CD4-positive, alpha-beta T cell treated with Interleukin-6 at 100 ng/mL for 8 hours (primary cell): ENCODE results near the gene TNFAIP8L3.
A peak's percentile ranks its signal among the peaks of the same experiment; 100 is the strongest.

Source experiments
- DNase-seq: peaks from one replicate; pipeline ENCODE4 v3.0.0-alpha.2; 2020; ENCODE audit warnings: mixed read lengths, low spot score

Gene TNFAIP8L3

GRCh38 chr15:51089699-51090453, 4.8 kb downstream of the TNFAIP8L3 start:
- no peak for DNase-seq

- DNase-seq, result no peak
Measured at GRCh38 chr15:51089041-51089440, 5.7 kb downstream of the TNFAIP8L3 start.

- no peak for DNase-seq
Measured at GRCh38 chr15:51088585-51088984, 6.1 kb downstream of the TNFAIP8L3 start.

DNA sequence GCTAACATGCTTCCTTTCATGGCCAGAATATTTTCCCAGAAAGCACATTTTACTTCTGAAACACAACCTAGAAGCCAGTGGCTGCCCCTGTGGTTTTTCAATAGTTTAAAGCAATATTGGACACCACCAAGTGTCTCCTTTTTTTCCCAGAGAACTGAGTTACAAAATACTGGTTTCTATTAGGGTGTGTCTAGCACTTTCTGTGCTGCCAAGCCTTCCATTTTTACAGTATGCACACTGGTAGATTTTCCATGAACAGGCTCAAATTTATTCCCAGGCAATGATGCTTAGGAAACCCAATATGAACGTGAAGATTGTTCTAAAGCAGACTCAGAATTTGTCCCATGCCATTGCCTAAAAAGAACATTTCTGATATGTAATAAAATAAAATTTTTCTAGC, 7.2 kb downstream of the TNFAIP8L3 start:
- no peak for DNase-seq

- no peak for DNase-seq
Measured at GRCh38 chr15:51086409-51086808, 8.3 kb downstream of the TNFAIP8L3 start.

- DNase-seq, result no peak
Measured at GRCh38 chr15:51085764-51086163, 8.9 kb downstream of the TNFAIP8L3 start.

GRCh38 chr15:51083641-51084166, 11.0 kb downstream of the TNFAIP8L3 start:
- no peak for DNase-seq

DNA sequence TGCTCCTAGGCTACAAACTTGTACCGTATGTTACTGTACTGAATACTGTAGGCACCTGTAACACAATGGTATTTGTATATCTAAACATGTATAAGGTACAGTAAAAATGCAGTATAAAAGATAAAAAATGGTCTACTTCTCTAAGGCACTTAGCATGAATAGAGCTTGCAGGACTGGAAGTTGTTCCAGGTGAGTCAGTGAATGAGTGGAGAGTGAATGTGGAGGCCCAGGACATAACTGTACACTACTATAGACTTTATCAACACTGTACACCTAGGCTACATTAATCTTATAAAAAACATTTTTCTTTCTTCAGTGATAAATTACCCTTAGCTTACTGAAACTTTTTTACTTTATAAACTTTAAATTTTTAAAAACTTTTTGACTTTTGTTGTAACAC, 12.5 kb downstream of the TNFAIP8L3 start:
- no peak for DNase-seq

DNA sequence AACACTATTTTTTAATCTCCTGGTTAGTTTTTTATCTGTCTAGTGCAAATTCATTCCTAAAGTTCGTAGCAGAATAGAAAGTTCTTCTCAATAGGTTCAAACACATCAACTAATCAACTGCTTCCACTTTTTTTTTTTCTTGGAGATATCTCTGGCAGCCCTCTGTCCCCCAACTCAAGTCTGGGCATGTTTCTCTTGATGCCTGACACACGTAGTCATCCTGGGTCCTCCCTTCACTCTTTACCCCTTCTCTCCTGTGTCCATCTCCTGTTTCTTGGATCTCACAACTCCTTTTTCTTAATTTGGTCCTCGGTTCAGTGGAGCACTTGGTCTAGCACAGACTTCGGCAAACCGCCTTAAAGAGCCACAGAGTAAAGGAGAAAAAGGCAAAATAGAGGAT, 14.4 kb downstream of the TNFAIP8L3 start:
- no peak for DNase-seq

DNA sequence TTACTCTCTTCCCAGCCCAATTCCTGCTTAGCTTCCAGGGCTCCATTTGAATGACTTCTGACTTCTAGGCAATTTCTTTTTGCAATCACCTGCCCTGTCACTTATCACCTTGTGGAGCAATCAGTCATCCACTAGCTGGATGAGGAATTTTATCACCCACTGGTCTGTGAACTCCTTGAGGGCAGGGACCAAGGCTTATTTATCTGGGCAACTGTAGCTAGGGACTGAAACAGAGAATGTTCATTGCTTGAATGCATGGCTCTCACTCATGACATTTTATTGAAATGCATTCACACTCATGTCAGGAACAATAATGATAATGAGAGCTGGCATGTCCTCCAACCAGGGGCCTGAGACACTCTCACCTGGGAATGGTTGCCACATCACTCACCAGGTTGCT, 15.5 kb downstream of the TNFAIP8L3 start:
- DNase-seq, result no peak

DNA sequence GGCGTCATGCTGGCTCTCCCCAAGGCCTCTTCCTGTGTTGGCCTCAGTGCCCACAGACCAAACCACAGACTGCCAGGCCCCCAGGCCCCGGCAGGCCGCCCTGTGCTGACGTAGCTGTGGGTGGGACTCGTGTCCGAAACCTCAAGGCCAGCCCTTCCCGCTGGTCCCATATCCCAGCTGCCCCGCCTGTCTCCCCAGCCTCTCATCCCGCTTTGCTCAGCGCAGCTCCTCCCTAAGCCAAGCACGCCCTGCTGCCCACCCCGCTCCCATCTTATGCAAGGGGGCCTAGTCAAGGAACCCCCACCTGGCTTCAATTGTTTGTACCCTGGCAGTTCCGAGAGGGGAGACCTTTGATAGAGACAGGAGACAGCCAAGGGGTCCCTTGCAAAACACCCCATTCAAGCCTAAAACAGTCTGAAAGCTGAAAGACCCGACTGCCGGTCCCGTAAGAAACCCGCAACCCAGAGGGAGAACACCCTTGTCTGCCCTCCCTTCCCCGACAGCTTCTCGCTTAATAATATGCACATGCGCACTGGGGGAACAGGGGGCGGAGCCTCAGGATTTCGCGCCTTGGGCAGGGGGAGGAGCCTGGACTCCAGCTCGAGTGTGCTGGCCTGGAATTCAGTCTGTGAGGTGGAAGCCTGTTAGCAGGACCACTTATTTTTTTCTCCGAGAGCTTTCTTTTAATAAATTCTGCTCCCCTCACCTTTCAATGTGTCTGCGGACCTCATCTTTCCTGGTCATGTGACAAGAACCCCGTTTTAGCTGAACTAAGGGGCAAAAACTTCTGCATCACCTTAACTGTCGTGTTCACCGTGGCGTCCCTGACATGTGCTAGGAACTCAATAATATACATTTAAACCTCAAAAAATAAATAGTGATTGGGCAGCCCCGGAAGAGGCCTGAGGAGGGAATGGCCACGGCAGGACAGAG, 17.2 kb downstream of the TNFAIP8L3 start:
- DNase-seq, result peak; percentile 33

GRCh38 chr15:51076524-51077220, 18.0 kb downstream of the TNFAIP8L3 start:
- DNase-seq, result no peak

- no peak for DNase-seq
Measured at GRCh38 chr15:51075826-51076523, 18.7 kb downstream of the TNFAIP8L3 start.

DNA sequence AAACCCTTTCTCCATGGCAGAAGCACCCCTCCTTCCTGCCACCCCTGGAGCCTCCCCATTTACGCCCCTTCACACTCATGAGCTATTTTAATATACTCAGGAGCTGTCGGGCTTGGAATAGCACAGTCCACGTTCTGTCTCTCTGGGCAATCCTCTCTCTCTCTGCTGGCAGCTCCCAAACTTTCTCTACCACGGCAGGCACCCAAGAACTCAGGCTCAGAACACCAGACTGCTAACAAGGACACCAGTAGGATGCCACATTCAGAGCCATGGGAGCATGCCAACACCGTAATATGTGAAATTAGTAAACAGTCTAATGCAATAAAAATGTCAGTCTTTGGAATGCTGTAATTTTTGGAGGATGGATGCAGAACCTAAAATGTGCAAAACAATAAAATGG, 19.3 kb downstream of the TNFAIP8L3 start:
- no peak for DNase-seq

DNA sequence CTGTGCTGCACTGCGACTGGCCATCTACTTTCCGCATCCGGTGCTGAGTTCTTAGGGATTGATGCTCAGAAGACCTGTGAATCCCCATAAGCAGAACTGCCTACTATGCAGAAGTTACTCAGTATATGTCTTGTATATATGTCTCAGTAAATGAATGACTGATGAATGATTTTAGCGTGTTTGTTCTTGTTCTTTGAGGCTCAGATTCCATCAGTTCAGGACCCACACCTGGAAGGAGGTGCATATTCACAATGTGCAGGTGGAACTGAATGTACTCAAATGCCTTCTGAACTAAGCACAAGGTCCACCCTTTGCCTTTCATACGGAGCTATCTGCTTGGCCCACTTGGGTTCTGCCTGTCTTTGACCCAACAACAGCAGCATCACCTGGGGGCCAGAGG, 19.8 kb downstream of the TNFAIP8L3 start:
- DNase-seq, result no peak

DNA sequence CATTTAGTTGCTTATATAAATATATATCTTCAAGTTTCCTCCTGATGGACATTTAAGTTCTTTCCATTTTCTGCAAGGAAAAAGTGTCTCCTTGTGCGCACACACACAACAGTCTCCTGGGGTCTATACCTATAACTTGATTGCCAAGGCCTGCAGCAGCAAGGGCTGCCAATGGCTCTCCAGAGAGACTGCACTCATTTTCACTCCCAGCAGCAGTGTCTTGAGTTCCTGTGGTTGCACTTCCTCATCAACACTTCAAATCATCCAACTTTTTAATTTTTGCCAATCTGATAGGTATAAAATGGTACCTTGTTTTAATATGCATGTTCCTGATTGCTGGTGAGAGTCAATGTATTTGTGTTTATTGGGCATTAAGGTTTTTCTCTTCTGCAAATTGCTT, 23.1 kb downstream of the TNFAIP8L3 start:
- no peak for DNase-seq

GRCh38 chr15:51069983-51070382, 24.7 kb downstream of the TNFAIP8L3 start:
- DNase-seq, result no peak

DNA sequence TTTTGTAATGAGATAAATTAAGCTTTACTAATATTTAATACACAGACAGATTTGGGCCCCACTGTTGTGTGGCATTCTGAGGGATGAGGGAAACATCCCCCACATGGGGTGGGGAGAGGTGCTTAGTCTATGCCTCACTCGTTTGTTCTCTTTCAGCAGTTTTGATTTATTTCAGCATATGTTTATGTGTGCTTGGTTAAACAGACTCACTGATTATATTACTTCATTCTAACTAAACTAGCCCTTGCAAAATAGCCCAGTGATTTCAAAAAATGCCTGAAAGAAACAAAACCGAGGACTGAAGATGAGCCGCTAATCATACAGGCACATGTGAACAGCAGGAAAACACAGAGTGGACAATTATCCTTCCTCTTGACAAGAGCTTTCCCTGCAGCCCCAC, 27.2 kb downstream of the TNFAIP8L3 start:
- no peak for DNase-seq

DNA sequence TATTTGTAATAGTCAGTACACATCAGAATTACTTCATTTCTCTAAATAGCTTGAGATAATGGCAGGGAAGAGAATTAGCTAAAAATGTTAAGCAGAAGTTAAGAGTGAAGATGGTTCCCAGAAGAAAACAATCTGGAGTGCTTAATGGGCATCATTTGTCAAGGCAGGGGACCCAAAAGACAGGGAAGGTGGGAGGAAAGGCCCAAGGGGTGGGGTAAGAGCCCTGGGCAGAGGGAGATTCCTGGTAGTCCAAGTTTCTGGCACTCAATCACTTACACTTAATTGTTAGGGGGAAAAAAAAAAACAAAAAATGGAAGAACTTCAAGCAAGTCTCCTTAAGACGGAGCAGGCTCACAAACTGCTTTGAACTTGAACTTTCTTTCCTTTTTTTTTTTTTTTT, 28.9 kb downstream of the TNFAIP8L3 start:
- DNase-seq, result no peak

DNA sequence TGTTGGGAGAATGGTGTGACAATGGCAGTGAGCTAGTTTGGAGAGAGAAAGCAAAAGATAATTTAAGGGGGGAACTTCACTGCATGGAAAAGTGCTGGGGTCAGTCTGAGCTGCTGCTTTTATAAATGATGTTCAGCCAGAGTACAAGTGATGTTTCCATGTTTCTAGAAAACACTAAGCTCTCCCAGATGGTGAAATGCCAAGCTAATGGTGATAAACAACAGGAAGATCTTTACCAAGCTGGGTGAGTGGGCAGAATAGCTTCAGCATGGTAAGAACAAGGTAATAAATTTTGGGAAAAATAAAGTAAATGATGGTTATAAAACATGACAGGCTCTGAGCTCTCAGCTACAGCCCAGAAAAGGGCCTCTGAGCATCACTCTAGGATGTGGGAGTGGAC, 29.4 kb downstream of the TNFAIP8L3 start:
- no peak for DNase-seq

DNA sequence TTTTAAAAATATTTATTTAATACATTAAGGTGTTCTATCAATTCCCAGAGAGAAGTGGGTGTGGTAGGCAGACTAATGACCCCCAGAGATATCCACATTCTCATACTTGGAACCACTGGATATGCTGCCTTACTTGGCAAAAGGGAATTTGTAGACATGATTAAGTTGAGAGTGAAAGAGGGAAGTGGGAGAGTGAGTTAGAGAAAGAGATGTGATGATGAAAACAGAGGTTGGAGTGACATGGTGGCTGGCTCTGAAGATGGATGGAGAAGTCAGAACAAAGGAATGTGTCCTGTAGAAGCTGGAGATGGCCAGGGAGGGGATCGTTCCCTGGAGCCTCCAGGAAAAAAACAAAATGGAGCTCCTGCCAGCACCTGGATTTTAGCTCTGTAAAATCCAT, 32.0 kb downstream of the TNFAIP8L3 start:
- DNase-seq, result no peak
